H1 (cell line): ENCODE measurements around the gene TSHZ2.

Experiments used
- HDAC2 ChIP-seq, 2 experiments: fragments of 300-600 bp in 1 of 2; sonication (generic) in 1 of 2; IDR thresholded peaks; 2 replicates each; pipeline ENCODE4 v1.6.1; 2011 to 2012; ENCODE audit warnings: low read depth in 2 of 2, low read length in 2 of 2, mild to moderate bottlenecking in 2 of 2, moderate library complexity in 2 of 2, borderline replicate concordance in 1 of 2, inconsistent platforms in 1 of 2
- POLR2AphosphoS5 ChIP-seq: IDR thresholded peaks from 2 replicates; pipeline ENCODE4 v1.6.1; 2011; ENCODE audit warnings: low read depth, low read length
- RNF2 ChIP-seq: fragments of 200-900, 300-1000 bp; sonication (generic); IDR thresholded peaks from 2 replicates; pipeline ENCODE4 v1.7.1; 2016; ENCODE audit warnings: borderline replicate concordance, low read depth, mild to moderate bottlenecking, antibody characterized with exemption, low read length; ENCODE audit not compliant: poor library complexity, severe bottlenecking; ENCODE audit errors: missing control alignments
- SP1 ChIP-seq: IDR thresholded peaks from 2 replicates; pipeline ENCODE4 v1.6.1; 2011; ENCODE audit warnings: low read depth, low read length
- TF ChIP-seq, protein P1 (sequence below): IDR thresholded peaks from 2 replicates; pipeline ENCODE4 v1.6.1; 2011; ENCODE audit warnings: low read length, improper control_type of control experiment
- TF ChIP-seq, protein P2 (sequence below): IDR thresholded peaks from 2 replicates; pipeline ENCODE4 v1.6.1; 2012; ENCODE audit warnings: inconsistent platforms
- TF ChIP-seq, protein P3 (sequence below), 3 experiments: IDR thresholded peaks; 1 replicate in 2 of 3; 2 replicates in 1 of 3; pipeline versions ENCODE4 v1.5.1 to v1.6.1; 2011; ENCODE audit warnings: low read length in 3 of 3, mild to moderate bottlenecking in 3 of 3, inconsistent platforms in 2 of 3, low read depth in 1 of 3, moderate library complexity in 1 of 3; ENCODE audit not compliant: insufficient read depth in 1 of 3; ENCODE audit errors: control extremely low read depth in 1 of 3

DNA sequence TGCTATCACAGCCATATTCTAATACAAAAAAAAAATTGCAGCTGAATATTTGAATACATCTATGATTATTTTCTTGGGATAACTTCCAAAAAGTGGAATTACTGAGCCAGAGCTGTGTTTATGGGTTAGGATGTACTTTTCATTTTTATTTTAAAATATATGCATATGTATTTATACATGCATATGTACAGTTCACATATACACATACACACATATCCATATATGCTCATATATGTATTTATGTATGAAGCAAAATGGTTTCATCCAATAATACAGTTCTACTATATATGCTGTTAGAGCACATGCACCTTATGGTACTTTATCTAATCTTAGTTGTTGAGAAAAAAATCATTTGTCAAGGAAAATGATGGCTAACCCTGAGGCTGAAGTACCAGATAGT lies 54.9 kb downstream of the TSHZ2 start:
- TF ChIP-seq, protein P1, sequence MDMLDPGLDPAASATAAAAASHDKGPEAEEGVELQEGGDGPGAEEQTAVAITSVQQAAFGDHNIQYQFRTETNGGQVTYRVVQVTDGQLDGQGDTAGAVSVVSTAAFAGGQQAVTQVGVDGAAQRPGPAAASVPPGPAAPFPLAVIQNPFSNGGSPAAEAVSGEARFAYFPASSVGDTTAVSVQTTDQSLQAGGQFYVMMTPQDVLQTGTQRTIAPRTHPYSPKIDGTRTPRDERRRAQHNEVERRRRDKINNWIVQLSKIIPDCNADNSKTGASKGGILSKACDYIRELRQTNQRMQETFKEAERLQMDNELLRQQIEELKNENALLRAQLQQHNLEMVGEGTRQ, result no peak
- TF ChIP-seq SP1 (no peak), HDAC2 (IDR thresholded peaks at IDR 0.05; ENCODE audit: borderline replicate concordance in 1 of 2, low read depth in 2 of 2, low read length in 2 of 2) (no peak), POLR2AphosphoS5 (no peak), RNF2 (no peak)
- TF ChIP-seq, protein P2, sequence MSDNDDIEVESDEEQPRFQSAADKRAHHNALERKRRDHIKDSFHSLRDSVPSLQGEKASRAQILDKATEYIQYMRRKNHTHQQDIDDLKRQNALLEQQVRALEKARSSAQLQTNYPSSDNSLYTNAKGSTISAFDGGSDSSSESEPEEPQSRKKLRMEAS, result no peak
- TF ChIP-seq, protein P3, sequence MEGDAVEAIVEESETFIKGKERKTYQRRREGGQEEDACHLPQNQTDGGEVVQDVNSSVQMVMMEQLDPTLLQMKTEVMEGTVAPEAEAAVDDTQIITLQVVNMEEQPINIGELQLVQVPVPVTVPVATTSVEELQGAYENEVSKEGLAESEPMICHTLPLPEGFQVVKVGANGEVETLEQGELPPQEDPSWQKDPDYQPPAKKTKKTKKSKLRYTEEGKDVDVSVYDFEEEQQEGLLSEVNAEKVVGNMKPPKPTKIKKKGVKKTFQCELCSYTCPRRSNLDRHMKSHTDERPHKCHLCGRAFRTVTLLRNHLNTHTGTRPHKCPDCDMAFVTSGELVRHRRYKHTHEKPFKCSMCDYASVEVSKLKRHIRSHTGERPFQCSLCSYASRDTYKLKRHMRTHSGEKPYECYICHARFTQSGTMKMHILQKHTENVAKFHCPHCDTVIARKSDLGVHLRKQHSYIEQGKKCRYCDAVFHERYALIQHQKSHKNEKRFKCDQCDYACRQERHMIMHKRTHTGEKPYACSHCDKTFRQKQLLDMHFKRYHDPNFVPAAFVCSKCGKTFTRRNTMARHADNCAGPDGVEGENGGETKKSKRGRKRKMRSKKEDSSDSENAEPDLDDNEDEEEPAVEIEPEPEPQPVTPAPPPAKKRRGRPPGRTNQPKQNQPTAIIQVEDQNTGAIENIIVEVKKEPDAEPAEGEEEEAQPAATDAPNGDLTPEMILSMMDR (IDR thresholded peaks at IDR 0.05; ENCODE audit: control extremely low read depth in 1 of 3, insufficient read depth in 1 of 3, low read depth in 1 of 3, low read length in 3 of 3), result no peak
